HG02763 (cell line): ENCODE results near the gene EPS8L2.

Experiments
- ATAC-seq: cut with Tn5 transposase; IDR thresholded peaks from one replicate; pipeline ENCODE4 v1.9.1; 2021; ENCODE audit warnings: mild to moderate bottlenecking, moderate library complexity; ENCODE audit not compliant: unreplicated experiment

EPS8L2 gene

GRCh38 chr11:705646-706438, at the start of gene EPS8L2:
Gene EPS8L2, plus strand, starts transcription at chr11:706231. Its CDS starts 3,177 bp downstream, at chr11:709408.
- ATAC-seq, result no peak

GRCh38 chr11:656426-656825, 49.6 kb upstream of the EPS8L2 start:
- no peak for ATAC-seq

- no peak for ATAC-seq
These were observed 49.2 kb upstream of the EPS8L2 start for GRCh38 chr11:656866-657265.

GRCh38 chr11:657691-658126, 48.3 kb upstream of the EPS8L2 start:
- no peak for ATAC-seq

- ATAC-seq, result no peak
These were observed 46.4 kb upstream of the EPS8L2 start for GRCh38 chr11:659532-660085.

GRCh38 chr11:660281-660680, 45.8 kb upstream of the EPS8L2 start:
- no peak for ATAC-seq

- ATAC-seq, result no peak
These were observed 45.2 kb upstream of the EPS8L2 start for GRCh38 chr11:660681-661444.

- no peak for ATAC-seq
These were observed 43.2 kb upstream of the EPS8L2 start for GRCh38 chr11:662689-663274.

GRCh38 chr11:665062-665703, 40.8 kb upstream of the EPS8L2 start:
- ATAC-seq, result no peak

GRCh38 chr11:665704-666281, 40.2 kb upstream of the EPS8L2 start:
- no peak for ATAC-seq

- ATAC-seq, result no peak
These were observed 32.2 kb upstream of the EPS8L2 start for GRCh38 chr11:673866-674265.

- no peak for ATAC-seq
These were observed 31.6 kb upstream of the EPS8L2 start for GRCh38 chr11:674406-674805.

- ATAC-seq, result no peak
These were observed 27.7 kb upstream of the EPS8L2 start for GRCh38 chr11:678297-678696.

- ATAC-seq, result no peak
These were observed 26.5 kb upstream of the EPS8L2 start for GRCh38 chr11:679271-680207.

GRCh38 chr11:680476-680875, 25.6 kb upstream of the EPS8L2 start:
- no peak for ATAC-seq

GRCh38 chr11:680970-681369, 25.1 kb upstream of the EPS8L2 start:
- no peak for ATAC-seq

- no peak for ATAC-seq
These were observed 19.4 kb upstream of the EPS8L2 start for GRCh38 chr11:686451-687243.

GRCh38 chr11:687751-688150, 18.3 kb upstream of the EPS8L2 start:
- no peak for ATAC-seq

- no peak for ATAC-seq
These were observed 17.4 kb upstream of the EPS8L2 start for GRCh38 chr11:688681-689080.
